ENCODE results near the gene TDRD1.

DNA sequence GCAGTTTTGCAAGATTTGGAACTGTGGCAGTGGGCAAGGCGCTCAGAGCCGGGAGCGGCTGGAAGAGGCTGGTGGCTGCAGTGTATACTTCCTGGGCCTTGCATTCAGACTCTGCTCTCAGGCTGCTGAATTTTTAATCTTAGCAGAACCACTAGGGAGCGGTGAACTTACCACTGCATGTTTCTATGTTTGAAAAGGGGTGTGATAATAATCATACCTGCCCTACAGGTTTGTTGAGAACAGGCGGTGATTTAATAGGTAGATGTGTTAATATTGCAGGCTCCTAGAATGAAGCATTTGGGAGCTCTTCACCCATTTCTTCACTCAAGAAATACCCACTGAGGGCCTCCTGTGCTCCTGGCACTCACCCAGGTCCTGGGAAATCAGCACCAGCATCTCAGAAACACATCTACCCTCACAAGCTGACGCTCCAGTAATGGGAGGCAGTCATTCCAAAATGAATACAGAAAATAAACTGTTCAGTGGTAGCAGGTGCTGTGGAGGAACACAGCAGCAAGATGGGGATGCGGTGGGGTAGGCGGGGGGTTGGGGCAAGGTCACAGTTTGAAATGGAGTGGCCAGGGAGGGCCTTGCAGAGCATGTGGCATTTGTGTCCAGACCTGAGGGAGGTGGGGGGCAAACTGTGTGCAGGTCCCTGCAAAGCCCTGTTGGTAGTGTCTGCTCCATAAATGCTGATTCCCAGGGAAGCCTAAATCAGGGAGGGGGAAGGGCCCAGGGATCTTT is 100.9 kb downstream of the TDRD1 start:
- TF ChIP-seq, protein P1, sequence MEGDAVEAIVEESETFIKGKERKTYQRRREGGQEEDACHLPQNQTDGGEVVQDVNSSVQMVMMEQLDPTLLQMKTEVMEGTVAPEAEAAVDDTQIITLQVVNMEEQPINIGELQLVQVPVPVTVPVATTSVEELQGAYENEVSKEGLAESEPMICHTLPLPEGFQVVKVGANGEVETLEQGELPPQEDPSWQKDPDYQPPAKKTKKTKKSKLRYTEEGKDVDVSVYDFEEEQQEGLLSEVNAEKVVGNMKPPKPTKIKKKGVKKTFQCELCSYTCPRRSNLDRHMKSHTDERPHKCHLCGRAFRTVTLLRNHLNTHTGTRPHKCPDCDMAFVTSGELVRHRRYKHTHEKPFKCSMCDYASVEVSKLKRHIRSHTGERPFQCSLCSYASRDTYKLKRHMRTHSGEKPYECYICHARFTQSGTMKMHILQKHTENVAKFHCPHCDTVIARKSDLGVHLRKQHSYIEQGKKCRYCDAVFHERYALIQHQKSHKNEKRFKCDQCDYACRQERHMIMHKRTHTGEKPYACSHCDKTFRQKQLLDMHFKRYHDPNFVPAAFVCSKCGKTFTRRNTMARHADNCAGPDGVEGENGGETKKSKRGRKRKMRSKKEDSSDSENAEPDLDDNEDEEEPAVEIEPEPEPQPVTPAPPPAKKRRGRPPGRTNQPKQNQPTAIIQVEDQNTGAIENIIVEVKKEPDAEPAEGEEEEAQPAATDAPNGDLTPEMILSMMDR (IDR thresholded peaks at IDR 0.05): peak in 1 of 7 experiments; percentile 14
- TF ChIP-seq POLR2A (IDR thresholded peaks at IDR 0.05): no peak

Data from stomach (tissue), 4 donors.